Smooth muscle cell (in vitro differentiated cells): ENCODE measurements around the gene NEDD4L. TPM values are rescaled to one million over a fixed set of nuclear protein-coding genes. Genes with fewer than 3 reads are reported as not detected.

ENCODE experiments used
- DNase-seq: peaks from one replicate; lab custom pipeline; 2025; ENCODE audit not compliant: unreplicated experiment; lab: John Stamatoyannopoulos, UW
- H2AFZ ChIP-seq: fragments of 200-600 bp; sonication (generic); 2 replicates; pipeline ENCODE4 v1.6.0; 2016; ENCODE audit warnings: antibody characterized with exemption, low read depth, mild to moderate bottlenecking
- H3F3A ChIP-seq: fragments of 200-600 bp; sonication (generic); 2 replicates; pipeline ENCODE4 v1.6.0; 2017; ENCODE audit warnings: antibody characterized with exemption, low read depth
- H3K27ac ChIP-seq: fragments of 200-600 bp; sonication (generic); 2 replicates; pipeline ENCODE4 v1.5.1; 2016; ENCODE audit warnings: low read depth, mild to moderate bottlenecking
- H3K27me3 ChIP-seq: fragments of 200-600 bp; sonication (generic); 2 replicates; pipeline ENCODE4 v1.6.1; 2016; ENCODE audit warnings: low read depth, mild to moderate bottlenecking
- H3K36me3 ChIP-seq: fragments of 200-600 bp; sonication (generic); 2 replicates; pipeline ENCODE4 v1.5.1; 2016; ENCODE audit warnings: low read depth
- H3K4me1 ChIP-seq: fragments of 200-600 bp; sonication (generic); 2 replicates; pipeline ENCODE4 v1.5.1; 2016; ENCODE audit warnings: low read depth
- H3K4me2 ChIP-seq: fragments of 200-600 bp; sonication (generic); 2 replicates; pipeline ENCODE4 v1.6.0; 2016; ENCODE audit warnings: mild to moderate bottlenecking
- H3K4me3 ChIP-seq: fragments of 200-600 bp; sonication (generic); 2 replicates; pipeline ENCODE4 v1.5.1; 2016; ENCODE audit warnings: mild to moderate bottlenecking
- H3K79me2 ChIP-seq: fragments of 200-600 bp; sonication (generic); 2 replicates; pipeline ENCODE4 v1.6.0; 2016; ENCODE audit warnings: low read depth, mild to moderate bottlenecking
- H3K9ac ChIP-seq: fragments of 200-600 bp; sonication (generic); 2 replicates; pipeline ENCODE4 v1.6.0; 2016; ENCODE audit warnings: low read depth
- H3K9me3 ChIP-seq: fragments of 200-600 bp; sonication (generic); replicated peaks from 2 replicates; pipeline ENCODE4 v1.5.1; 2016; ENCODE audit warnings: low read depth
- H4K20me1 ChIP-seq: fragments of 200-600 bp; sonication (generic); 2 replicates; pipeline ENCODE4 v1.6.0; 2016; ENCODE audit warnings: low read depth
- CTCF ChIP-seq: fragments of 200-600 bp; sonication (generic); IDR thresholded peaks from 2 replicates; pipeline ENCODE4 v1.5.1; 2017; ENCODE audit warnings: borderline replicate concordance, mild to moderate bottlenecking, antibody characterized with exemption; ENCODE audit not compliant: insufficient read depth, poor library complexity, severe bottlenecking
- WGBS: methylation state at CpG from one replicate; pipeline ENCODE4 v1.1.7; 2016; ENCODE audit warnings: low lambda C conversion rate; 5-methylcytosine and 5-hydroxymethylcytosine counted together
- polyA plus RNA-seq: library from polyadenylated mRNA; unstranded; fragments of >200 nt; fragmentation: Nextera tagmentation; extraction: Ambion mirVana; gene quantifications from 2 replicates; pipeline ENCODE4 v1.2.1, GENCODE V29; 2016
- total RNA-seq: library from RNA; depleted of rRNA; stranded (reverse); fragments of >200 nt; gene quantifications from 2 replicates; pipeline ENCODE4 v1.2.3, GENCODE V29; 2014

The NEDD4L gene
- total and polyA plus RNA-seq, 2 experiments from 2014 or later = 8.7 to 41.3 TPM

GRCh38 chr18:58401191-58401590, 357.2 kb downstream of the NEDD4L start:
- H3K27ac ChIP-seq = no peak overlapping the region
- H4K20me1 ChIP-seq = no peaks in the 10 kb centered on the region
- H3F3A ChIP-seq = no peaks in the 10 kb centered on the region
- no peaks in the 10 kb centered on the region for H3K9me3 ChIP-seq
- no peak for TF ChIP-seq CTCF
- H3K4me2 ChIP-seq = no peak overlapping the region
- no peaks in the 10 kb centered on the region for H3K79me2 ChIP-seq
- H3K27me3 ChIP-seq = no peaks in the 10 kb centered on the region
- no peaks in the 10 kb centered on the region for H3K36me3 ChIP-seq
- 93% methylated on average over 2 of the region's 2 CpGs for WGBS
- no peak overlapping the region for H3K9ac ChIP-seq
- no peak for DNase-seq
- no peaks in the 10 kb centered on the region for H3K4me1 ChIP-seq
- no peak overlapping the region for H2AFZ ChIP-seq
- no peak overlapping the region for H3K4me3 ChIP-seq

- Histone ChIP-seq H3K4me3 (no peak overlapping the region), H4K20me1 (no peaks in the 10 kb centered on the region), H3K27ac (no peak overlapping the region), H3K4me2 (peak overlapping the region; percentile 19), H3K9me3 (no peaks in the 10 kb centered on the region), H3F3A (no peaks in the 10 kb centered on the region), H2AFZ (no peak overlapping the region), H3K79me2 (no peaks in the 10 kb centered on the region), H3K36me3 (no peaks in the 10 kb centered on the region), H3K4me1 (no peaks in the 10 kb centered on the region), H3K9ac (no peak overlapping the region), H3K27me3 (no peaks in the 10 kb centered on the region)
- WGBS = 15% methylated on average over 9 of the region's 9 CpGs
- no peak for DNase-seq
- no peak for TF ChIP-seq CTCF
Observed at GRCh38 chr18:58402247-58402646, 358.2 kb downstream of the NEDD4L start.

- no peaks in the 10 kb centered on the region for H4K20me1 ChIP-seq
- H2AFZ ChIP-seq = no peak overlapping the region
- no peak overlapping the region for H3K4me3 ChIP-seq
- no peaks in the 10 kb centered on the region for H3F3A ChIP-seq
- no peaks in the 10 kb centered on the region for H3K36me3 ChIP-seq
- H3K9me3 ChIP-seq = no peaks in the 10 kb centered on the region
- no peaks in the 10 kb centered on the region for H3K27me3 ChIP-seq
- no peak for DNase-seq
- no peaks in the 10 kb centered on the region for H3K79me2 ChIP-seq
- no peak overlapping the region for H3K27ac ChIP-seq
- WGBS = 88% methylated on average over 13 of the region's 13 CpGs
- no peak overlapping the region for H3K9ac ChIP-seq
- H3K4me2 ChIP-seq = peak overlapping the region; percentile 4
- H3K4me1 ChIP-seq = no peaks in the 10 kb centered on the region
- TF ChIP-seq CTCF = no peak
Observed at GRCh38 chr18:58402951-58403702, 359.1 kb downstream of the NEDD4L start.
